NCI-H1417 treated with DMSO at 0.1 percent for 48 hours (cell line): Measurements from ENCODE around the gene TRPM3.

ENCODE experiments used
- DNase-seq: peaks from one replicate; lab custom pipeline; 2025; lab: John Stamatoyannopoulos, UW

TRPM3 gene

GRCh38 chr9:70580606-70581195 is 540.7 kb downstream of the TRPM3 start:
- DNase-seq = no peak

GRCh38 chr9:70579686-70580085 is 541.7 kb downstream of the TRPM3 start:
- DNase-seq = no peak

- no peak for DNase-seq
Observed at GRCh38 chr9:70578720-70579119, 542.7 kb downstream of the TRPM3 start.

GRCh38 chr9:70577671-70578070 is 543.8 kb downstream of the TRPM3 start:
- no peak for DNase-seq

GRCh38 chr9:70576116-70576515 is 545.3 kb downstream of the TRPM3 start:
- no peak for DNase-seq

- no peak for DNase-seq
Observed at GRCh38 chr9:70574151-70574837, 547.1 kb downstream of the TRPM3 start.

- DNase-seq = no peak
Observed at GRCh38 chr9:70573308-70573707, 548.1 kb downstream of the TRPM3 start.

- DNase-seq = no peak
Observed at GRCh38 chr9:70571258-70571657, 550.2 kb downstream of the TRPM3 start.

- no peak for DNase-seq
Observed at GRCh38 chr9:70569791-70570190, 551.6 kb downstream of the TRPM3 start.

GRCh38 chr9:70569070-70569772 is 552.2 kb downstream of the TRPM3 start:
- DNase-seq = no peak

- DNase-seq = no peak
Observed at GRCh38 chr9:70567511-70567910, 553.9 kb downstream of the TRPM3 start.

- no peak for DNase-seq
Observed at GRCh38 chr9:70566751-70567150, 554.7 kb downstream of the TRPM3 start.

- DNase-seq = no peak
Observed at GRCh38 chr9:70566066-70566465, 555.4 kb downstream of the TRPM3 start.

- no peak for DNase-seq
Observed at GRCh38 chr9:70564468-70565335, 556.7 kb downstream of the TRPM3 start.

- no peak for DNase-seq
Observed at GRCh38 chr9:70563431-70564204, 557.8 kb downstream of the TRPM3 start.

GRCh38 chr9:70563010-70563409 is 558.4 kb downstream of the TRPM3 start:
- DNase-seq = no peak

- DNase-seq = no peak
Observed at GRCh38 chr9:70561786-70562395, 559.5 kb downstream of the TRPM3 start.

GRCh38 chr9:70561111-70561510 is 560.3 kb downstream of the TRPM3 start:
- no peak for DNase-seq

- no peak for DNase-seq
Observed at GRCh38 chr9:70559102-70559501, 562.3 kb downstream of the TRPM3 start.

GRCh38 chr9:70557661-70558369 is 563.6 kb downstream of the TRPM3 start:
- no peak for DNase-seq

- no peak for DNase-seq
Observed at GRCh38 chr9:70556771-70557170, 564.6 kb downstream of the TRPM3 start.
